DND-41 (cell line): ENCODE data around the gene PTS.

Source experiments
- ATAC-seq: fragments of 200-7000 bp; cut with Tn5 transposase; 3 replicates; pipeline ENCODE4 v1.9.1; 2021; ENCODE audit warnings: low read depth; ENCODE audit not compliant: insufficient read depth
- DNase-seq: peaks from one replicate; pipeline ENCODE4 v3.0.0-alpha.2; 2020
- H2AFZ ChIP-seq: 2 replicates; pipeline ENCODE4 v1.6.0; 2012; ENCODE audit warnings: low read depth, low read length
- H3K27ac ChIP-seq: 2 replicates; pipeline ENCODE4 v1.5.1; 2012; ENCODE audit warnings: low read length, inconsistent platforms
- H3K27me3 ChIP-seq: fragments of 200-600 bp; sonication (generic); 2 replicates; pipeline ENCODE4 v1.6.0; 2012; ENCODE audit warnings: low read length, mild to moderate bottlenecking, inconsistent platforms; ENCODE audit not compliant: insufficient read depth, poor library complexity
- H3K36me3 ChIP-seq: 2 replicates; pipeline ENCODE4 v1.5.1; 2012; ENCODE audit warnings: low read length, inconsistent platforms; ENCODE audit not compliant: insufficient read depth
- H3K4me1 ChIP-seq: 2 replicates; pipeline ENCODE4 v1.5.1; 2012; ENCODE audit warnings: mild to moderate bottlenecking, low read length; ENCODE audit not compliant: insufficient read depth
- H3K4me2 ChIP-seq: 2 replicates; pipeline ENCODE4 v1.6.0; 2012; ENCODE audit warnings: mild to moderate bottlenecking, moderate library complexity, low read length, inconsistent platforms; ENCODE audit not compliant: insufficient read depth
- H3K4me3 ChIP-seq, 2 experiments: fragments of 200-600 bp in 1 of 2; shearing (Covaris generic) in 1 of 2; 2 replicates each; pipeline ENCODE4 v1.5.1; 2012 to 2016; ENCODE audit warnings: inconsistent platforms in 2 of 2, low read length in 2 of 2, mild to moderate bottlenecking in 2 of 2, low read depth in 1 of 2, moderate library complexity in 1 of 2
- H3K79me2 ChIP-seq: 2 replicates; pipeline ENCODE4 v1.6.0; 2012; ENCODE audit warnings: low read length, inconsistent platforms; ENCODE audit not compliant: insufficient read depth
- H3K9ac ChIP-seq: 2 replicates; pipeline ENCODE4 v1.6.0; 2012; ENCODE audit warnings: low read depth, mild to moderate bottlenecking, inconsistent platforms, low read length, moderate library complexity
- H3K9me3 ChIP-seq: 2 replicates; pipeline ENCODE4 v1.5.1; 2012; ENCODE audit warnings: low read length, moderate library complexity, mild to moderate bottlenecking, inconsistent platforms; ENCODE audit not compliant: insufficient read depth, severe bottlenecking
- H4K20me1 ChIP-seq: 2 replicates; pipeline ENCODE4 v1.6.0; 2012; ENCODE audit warnings: low read length; ENCODE audit not compliant: insufficient read depth
- EZH2 ChIP-seq: IDR thresholded peaks from 3 replicates; pipeline ENCODE4 v1.6.1; 2012; ENCODE audit warnings: borderline replicate concordance, low read depth, mild to moderate bottlenecking, moderate library complexity, low read length, inconsistent platforms; ENCODE audit not compliant: severe bottlenecking
- TF ChIP-seq, protein P1 (sequence below): IDR thresholded peaks from 2 replicates; pipeline ENCODE4 v1.5.1; 2012; ENCODE audit warnings: borderline replicate concordance, low read length, moderate library complexity, mild to moderate bottlenecking; ENCODE audit not compliant: poor library complexity, severe bottlenecking; ENCODE audit errors: extremely low read depth

The PTS gene

DNA sequence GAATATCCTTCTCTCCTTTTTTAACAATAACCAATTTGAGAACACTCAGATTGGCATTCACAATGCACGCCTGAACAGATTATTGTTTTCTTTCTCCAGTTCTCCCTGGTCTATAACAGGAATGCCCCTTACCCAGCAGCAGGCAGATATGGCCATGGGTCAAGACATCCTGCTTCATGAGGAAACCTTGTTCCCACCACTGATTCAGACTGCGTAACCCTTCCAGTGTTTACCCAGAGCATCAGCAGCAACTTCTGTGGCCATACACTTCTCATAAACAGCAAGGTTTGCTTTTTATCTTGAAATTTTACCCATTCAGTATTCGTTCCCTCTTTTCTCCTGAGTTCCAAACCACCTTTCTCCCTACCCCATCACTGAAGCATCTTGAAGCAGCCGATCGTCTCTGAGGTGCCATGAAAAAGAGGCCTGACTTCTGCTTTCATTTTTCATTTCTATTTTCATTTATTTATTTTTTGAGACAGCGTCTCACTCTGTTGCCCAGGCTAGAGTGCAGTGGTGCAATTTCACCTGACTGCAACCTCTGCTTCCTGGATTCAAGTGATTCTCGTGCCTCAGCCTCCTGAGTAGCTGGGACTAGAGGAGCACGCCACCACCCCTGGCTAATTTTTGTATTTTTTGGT lies 9.6 kb downstream of the PTS start:
- Histone ChIP-seq H3K27ac (no peak overlapping the region), H3K9me3 (no peaks in the 10 kb centered on the region), H2AFZ (no peak overlapping the region), H3K9ac (no peak overlapping the region), H3K79me2 (0 out of 2 replicates have a peak, but pooled peaks cover 3% of the 10 kb centered on the region), H4K20me1 (no peaks in the 10 kb centered on the region), H3K36me3 (peaks cover 47% of the 10 kb centered on the region), H3K4me1 (no peaks in the 10 kb centered on the region), H3K4me3 (no peak overlapping the region), H3K4me2 (no peak overlapping the region), H3K27me3 (no peaks in the 10 kb centered on the region)
- TF ChIP-seq, protein P1, sequence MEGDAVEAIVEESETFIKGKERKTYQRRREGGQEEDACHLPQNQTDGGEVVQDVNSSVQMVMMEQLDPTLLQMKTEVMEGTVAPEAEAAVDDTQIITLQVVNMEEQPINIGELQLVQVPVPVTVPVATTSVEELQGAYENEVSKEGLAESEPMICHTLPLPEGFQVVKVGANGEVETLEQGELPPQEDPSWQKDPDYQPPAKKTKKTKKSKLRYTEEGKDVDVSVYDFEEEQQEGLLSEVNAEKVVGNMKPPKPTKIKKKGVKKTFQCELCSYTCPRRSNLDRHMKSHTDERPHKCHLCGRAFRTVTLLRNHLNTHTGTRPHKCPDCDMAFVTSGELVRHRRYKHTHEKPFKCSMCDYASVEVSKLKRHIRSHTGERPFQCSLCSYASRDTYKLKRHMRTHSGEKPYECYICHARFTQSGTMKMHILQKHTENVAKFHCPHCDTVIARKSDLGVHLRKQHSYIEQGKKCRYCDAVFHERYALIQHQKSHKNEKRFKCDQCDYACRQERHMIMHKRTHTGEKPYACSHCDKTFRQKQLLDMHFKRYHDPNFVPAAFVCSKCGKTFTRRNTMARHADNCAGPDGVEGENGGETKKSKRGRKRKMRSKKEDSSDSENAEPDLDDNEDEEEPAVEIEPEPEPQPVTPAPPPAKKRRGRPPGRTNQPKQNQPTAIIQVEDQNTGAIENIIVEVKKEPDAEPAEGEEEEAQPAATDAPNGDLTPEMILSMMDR: no peak
- TF ChIP-seq EZH2: no peak
- DNase-seq: no peak
- ATAC-seq: no peak

DNA sequence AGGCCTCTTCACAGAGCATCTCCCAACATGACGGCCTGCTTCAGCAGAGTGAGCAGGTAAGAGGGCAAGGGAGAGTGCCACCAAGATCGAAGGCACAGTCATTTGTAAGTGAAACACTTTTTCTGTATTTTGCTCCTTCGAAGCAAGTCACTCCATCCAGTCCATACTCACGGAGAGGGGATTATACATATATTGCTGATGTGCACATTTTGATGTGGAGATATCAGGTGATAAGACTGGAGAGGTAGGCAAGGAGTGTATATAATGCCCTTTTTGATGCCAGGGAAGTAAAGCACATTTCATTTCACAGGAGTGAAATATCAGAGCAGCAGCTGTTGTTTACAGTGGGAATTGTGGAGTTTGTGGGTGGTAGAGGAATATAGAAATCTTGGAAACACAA lies 11.2 kb downstream of the PTS start:
- peaks cover 44% of the 10 kb centered on the region for H3K36me3 ChIP-seq
- H4K20me1 ChIP-seq: no peaks in the 10 kb centered on the region
- TF ChIP-seq, protein P1: no peak
- no peak for TF ChIP-seq EZH2
- DNase-seq (no peak), ATAC-seq (no peak)
- no peaks in the 10 kb centered on the region for H3K27me3 ChIP-seq
- no peak overlapping the region for H2AFZ ChIP-seq
- H3K4me2 ChIP-seq: no peak overlapping the region
- no peak overlapping the region for H3K9ac ChIP-seq
- no peaks in the 10 kb centered on the region for H3K4me1 ChIP-seq
- no peaks in the 10 kb centered on the region for H3K79me2 ChIP-seq
- H3K27ac ChIP-seq: no peak overlapping the region
- no peaks in the 10 kb centered on the region for H3K9me3 ChIP-seq
- H3K4me3 ChIP-seq: no peak overlapping the region

DNA sequence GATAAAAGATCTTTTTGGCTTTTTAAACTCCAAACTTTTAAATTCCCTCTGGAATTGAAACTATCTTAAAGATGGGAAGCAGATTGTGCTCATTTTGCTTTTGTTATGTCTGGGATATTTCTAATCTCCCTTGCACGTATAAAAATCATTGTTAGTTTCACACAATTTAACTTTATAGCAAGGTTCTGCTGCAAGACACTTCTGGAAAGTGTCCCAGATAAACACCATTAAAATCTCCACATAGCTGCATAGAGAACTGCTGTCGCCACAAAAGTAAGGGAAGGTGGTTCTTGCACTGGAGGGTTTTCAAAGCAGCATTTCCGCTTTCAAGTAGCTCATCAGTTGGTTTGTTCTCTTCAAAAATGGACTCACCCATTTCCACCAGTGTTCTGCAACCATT lies 11.8 kb downstream of the PTS start:
- no peak overlapping the region for H3K9ac ChIP-seq
- DNase-seq (no peak), ATAC-seq (no peak)
- no peak overlapping the region for H3K4me2 ChIP-seq
- H3K9me3 ChIP-seq: no peaks in the 10 kb centered on the region
- no peak for TF ChIP-seq EZH2
- TF ChIP-seq, protein P1: no peak
- H3K27me3 ChIP-seq: no peaks in the 10 kb centered on the region
- H3K27ac ChIP-seq: no peak overlapping the region
- no peaks in the 10 kb centered on the region for H4K20me1 ChIP-seq
- H3K79me2 ChIP-seq: no peaks in the 10 kb centered on the region
- H3K36me3 ChIP-seq: peaks cover 44% of the 10 kb centered on the region
- H2AFZ ChIP-seq: no peak overlapping the region
- no peaks in the 10 kb centered on the region for H3K4me1 ChIP-seq
- no peak overlapping the region for H3K4me3 ChIP-seq

DNA sequence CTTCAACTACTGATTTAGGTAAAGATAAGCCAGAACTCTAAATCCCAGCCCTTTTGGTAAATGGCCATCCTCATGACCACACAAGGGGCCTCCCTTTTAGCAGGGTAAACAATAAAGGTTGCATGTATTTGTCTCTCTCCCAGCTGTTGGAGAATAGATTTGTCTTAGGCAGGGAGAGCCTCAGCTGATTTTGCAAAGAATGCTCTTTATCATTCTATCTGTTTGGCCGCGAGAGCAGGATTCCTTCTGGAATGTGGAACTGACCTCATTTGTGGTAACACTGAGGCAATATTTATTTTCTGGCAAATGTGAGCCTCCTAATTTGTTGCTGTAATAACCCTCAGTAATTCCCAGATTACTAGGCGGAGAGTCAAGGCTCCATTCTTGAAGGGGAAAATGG lies 15.3 kb downstream of the PTS start:
- Histone ChIP-seq H3K27ac (no peak overlapping the region), H3K36me3 (peaks cover 16% of the 10 kb centered on the region), H3K4me1 (no peaks in the 10 kb centered on the region), H3K79me2 (no peaks in the 10 kb centered on the region), H3K27me3 (no peaks in the 10 kb centered on the region), H3K9ac (no peak overlapping the region), H2AFZ (no peak overlapping the region), H3K4me3 (no peak overlapping the region), H4K20me1 (no peaks in the 10 kb centered on the region), H3K9me3 (no peaks in the 10 kb centered on the region), H3K4me2 (no peak overlapping the region)
- DNase-seq (no peak), ATAC-seq (no peak)
- TF ChIP-seq, protein P1: no peak
- TF ChIP-seq EZH2: no peak
